H1 (cell line): ENCODE data around the gene CAPN14.

ENCODE experiments used
- CTCF ChIP-seq, 3 experiments: IDR thresholded peaks; 1 replicate in 2 of 3; 2 replicates in 1 of 3; pipeline versions ENCODE4 v1.5.1 to v1.6.1; 2011; ENCODE audit warnings: low read length in 3 of 3, mild to moderate bottlenecking in 3 of 3, inconsistent platforms in 2 of 3, low read depth in 1 of 3, moderate library complexity in 1 of 3; ENCODE audit not compliant: insufficient read depth in 1 of 3; ENCODE audit errors: control extremely low read depth in 1 of 3
- EP300 ChIP-seq, 2 experiments: IDR thresholded peaks; 1 replicate in 1 of 2; 2 replicates in 1 of 2; pipeline ENCODE4 v1.6.1; 2011 to 2012; ENCODE audit warnings: low read depth in 2 of 2, low read length in 2 of 2, mild to moderate bottlenecking in 2 of 2, borderline replicate concordance in 1 of 2, inconsistent platforms in 1 of 2, moderate library complexity in 1 of 2
- POLR2A ChIP-seq, 2 experiments: IDR thresholded peaks; 1 replicate in 1 of 2; 2 replicates in 1 of 2; pipeline ENCODE4 v1.6.1; 2011; ENCODE audit warnings: low read depth in 2 of 2, low read length in 2 of 2, mild to moderate bottlenecking in 2 of 2; ENCODE audit errors: control extremely low read depth in 1 of 2
- RNF2 ChIP-seq: fragments of 200-900, 300-1000 bp; sonication (generic); IDR thresholded peaks from 2 replicates; pipeline ENCODE4 v1.7.1; 2016; ENCODE audit warnings: borderline replicate concordance, low read depth, mild to moderate bottlenecking, antibody characterized with exemption, low read length; ENCODE audit not compliant: poor library complexity, severe bottlenecking; ENCODE audit errors: missing control alignments
- SP1 ChIP-seq: IDR thresholded peaks from 2 replicates; pipeline ENCODE4 v1.6.1; 2011; ENCODE audit warnings: low read depth, low read length
- SUZ12 ChIP-seq: fragments of 200-600 bp; sonication (generic); IDR thresholded peaks from 2 replicates; pipeline ENCODE4 v1.6.1; 2012; ENCODE audit warnings: mild to moderate bottlenecking, inconsistent platforms, low read length, moderate library complexity, mixed read lengths
- TAF1 ChIP-seq: IDR thresholded peaks from 2 replicates; pipeline ENCODE4 v1.6.1; 2011; ENCODE audit warnings: mild to moderate bottlenecking, low read depth, low read length
- USF2 ChIP-seq: IDR thresholded peaks from 2 replicates; pipeline ENCODE4 v1.6.1; 2011; ENCODE audit warnings: low read length, improper control_type of control experiment
- ZNF274 ChIP-seq: IDR thresholded peaks from 2 replicates; pipeline ENCODE4 v1.7.0; 2012; ENCODE audit warnings: low read length, borderline replicate concordance; ENCODE audit errors: extremely low read depth
- TF ChIP-seq, protein P1 (sequence below): IDR thresholded peaks from 2 replicates; pipeline ENCODE4 v1.6.1; 2012; ENCODE audit warnings: inconsistent platforms

GRCh38 chr2:31176742-31177141, 40.6 kb downstream of the CAPN14 start:
- no peak for TF ChIP-seq USF2
- TF ChIP-seq RNF2, result no peak
- no peak for TF ChIP-seq CTCF (IDR thresholded peaks at IDR 0.05; ENCODE audit: control extremely low read depth in 1 of 3, insufficient read depth in 1 of 3, low read depth in 1 of 3, low read length in 3 of 3)
- no peak for TF ChIP-seq POLR2A (IDR thresholded peaks at IDR 0.05; ENCODE audit: control extremely low read depth in 1 of 2, low read depth in 2 of 2, low read length in 2 of 2)
- no peak for TF ChIP-seq ZNF274
- no peak for TF ChIP-seq EP300 (IDR thresholded peaks at IDR 0.05; ENCODE audit: borderline replicate concordance in 1 of 2, low read depth in 2 of 2, low read length in 2 of 2)
- no peak for TF ChIP-seq SP1
- TF ChIP-seq, protein P1, sequence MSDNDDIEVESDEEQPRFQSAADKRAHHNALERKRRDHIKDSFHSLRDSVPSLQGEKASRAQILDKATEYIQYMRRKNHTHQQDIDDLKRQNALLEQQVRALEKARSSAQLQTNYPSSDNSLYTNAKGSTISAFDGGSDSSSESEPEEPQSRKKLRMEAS, result no peak
- no peak for TF ChIP-seq TAF1
- TF ChIP-seq SUZ12, result no peak
